ENCODE measurements around the gene SLFNL1. TPM values are rescaled to one million over a fixed set of nuclear protein-coding genes. Genes with fewer than 3 reads are reported as not detected.

SLFNL1 gene
- total RNA-seq, 2 donors from 2014 or later = 0.33 to 0.78 TPM

GRCh38 chr1:40989066-40989465, 32.5 kb downstream of the SLFNL1 start:
- ATAC-seq (no peak), DNase-seq (no peak)
- Histone ChIP-seq H3K4me3 (no peak overlapping the region), H3K27me3 (no peaks in the 10 kb centered on the region), H3K27ac (peak overlapping the region in 2 of 4 donors; percentile 66 to 68), H3K9me3 (no peaks in the 10 kb centered on the region), H3K36me3 (replicated peaks in 1 of 2; ENCODE audit: insufficient read depth in 1 of 2, low read depth in 2 of 2) (peaks cover 0 to 2% of the 10 kb centered on the region in 2 donors), H3K4me1 (peaks cover 44% of the 10 kb centered on the region)
- WGBS, 2 donors = 96 to 97% methylated on average over 5 of the region's 5 CpGs
- TF ChIP-seq POLR2A (IDR thresholded peaks at IDR 0.05) (no peak), CTCF (IDR thresholded peaks at IDR 0.05) (no peak)
- intact Hi-C loops (cut with DNase I) = no loop called here

- intact Hi-C loops (cut with DNase I) = no loop called here
- DNase-seq = no peak
- no peaks in the 10 kb centered on the region for H3K9me3 ChIP-seq
- no peak for TF ChIP-seq POLR2A (IDR thresholded peaks at IDR 0.05)
- H3K27ac ChIP-seq = peak overlapping the region in 3 of 4 donors; percentile 2 to 68 (median 66)
- H3K4me1 ChIP-seq = peaks cover 44% of the 10 kb centered on the region
- H3K27me3 ChIP-seq = no peaks in the 10 kb centered on the region
- WGBS, 2 donors = 49 to 64% methylated on average over 3 of the region's 3 CpGs
- no peak overlapping the region for H3K4me3 ChIP-seq
- no peak for ATAC-seq
- H3K36me3 ChIP-seq (replicated peaks in 1 of 2; ENCODE audit: insufficient read depth in 1 of 2, low read depth in 2 of 2) = peaks cover 0 to 2% of the 10 kb centered on the region in 2 donors
These were observed 33.2 kb downstream of the SLFNL1 start for GRCh38 chr1:40988280-40988679.

GRCh38 chr1:40987439-40988276, 33.9 kb downstream of the SLFNL1 start:
- Histone ChIP-seq H3K4me1 (peaks cover 44% of the 10 kb centered on the region), H3K4me3 (no peak overlapping the region), H3K27me3 (no peaks in the 10 kb centered on the region), H3K9me3 (no peaks in the 10 kb centered on the region), H3K27ac (peak overlapping the region in 3 of 4 donors; percentile 2 to 68 (median 66)), H3K36me3 (replicated peaks in 1 of 2; ENCODE audit: insufficient read depth in 1 of 2, low read depth in 2 of 2) (peaks cover 0 to 2% of the 10 kb centered on the region in 2 donors)
- intact Hi-C loops (cut with DNase I) = no loop called here
- 70 to 71% methylated on average over 9 of the region's 9 CpGs for WGBS, 2 donors
- no peak for ATAC-seq
- no peak for DNase-seq
- TF ChIP-seq POLR2A (IDR thresholded peaks at IDR 0.05) = no peak
- no peak for TF ChIP-seq CTCF (IDR thresholded peaks at IDR 0.05)

- WGBS, 2 donors = 59 to 76% methylated on average over 2 to 3 of the region's 3 CpGs
- intact Hi-C loops (cut with DNase I) = no loop called here
- Histone ChIP-seq H3K36me3 (replicated peaks in 1 of 2; ENCODE audit: insufficient read depth in 1 of 2, low read depth in 2 of 2) (peaks cover 0 to 2% of the 10 kb centered on the region in 2 donors), H3K27ac (peak overlapping the region; percentile 13 to 68 (median 46)), H3K4me1 (peaks cover 44% of the 10 kb centered on the region), H3K27me3 (no peaks in the 10 kb centered on the region), H3K4me3 (no peak overlapping the region), H3K9me3 (no peaks in the 10 kb centered on the region)
- no peak for DNase-seq
- TF ChIP-seq POLR2A (IDR thresholded peaks at IDR 0.05) (no peak), CTCF (IDR thresholded peaks at IDR 0.05) (no peak)
- no peak for ATAC-seq
These were observed 34.6 kb downstream of the SLFNL1 start for GRCh38 chr1:40986956-40987355.

GRCh38 chr1:40986328-40986783, 35.2 kb downstream of the SLFNL1 start:
- peak in 1 of 4 donors; percentile 55 for DNase-seq
- 70 to 78% methylated on average over 10 of the region's 10 CpGs for WGBS, 2 donors
- peaks cover 0 to 2% of the 10 kb centered on the region in 2 donors for H3K36me3 ChIP-seq (replicated peaks in 1 of 2; ENCODE audit: insufficient read depth in 1 of 2, low read depth in 2 of 2)

More at GRCh38 chr1:40986328-40986783, 35.2 kb downstream of the SLFNL1 start:
- Histone ChIP-seq H3K9me3 (no peaks in the 10 kb centered on the region), H3K4me3 (no peak overlapping the region), H3K4me1 (peaks cover 47% of the 10 kb centered on the region), H3K27me3 (no peaks in the 10 kb centered on the region), H3K27ac (peak overlapping the region; percentile 13 to 68 (median 46))
- no peak for TF ChIP-seq CTCF (IDR thresholded peaks at IDR 0.05)
- TF ChIP-seq POLR2A (IDR thresholded peaks at IDR 0.05) = no peak
- ATAC-seq = peak; percentile 78
- intact Hi-C loops (cut with DNase I) = no loop called here
